HepG2 (cell line): ENCODE measurements around the gene GOT2. TPM values are rescaled to one million over a fixed set of nuclear protein-coding genes. Genes with fewer than 3 reads are reported as not detected.

Source experiments
- ATF1 ChIP-seq: IDR thresholded peaks from 2 replicates; pipeline ENCODE4 v1.6.1; 2016; ENCODE audit warnings: mild to moderate bottlenecking, control low read depth
- CEBPG ChIP-seq: IDR thresholded peaks from 2 replicates; pipeline ENCODE4 v1.6.1; 2016
- HNF4G ChIP-seq, 2 experiments: sonication (generic) in 1 of 2; formaldehyde crosslinking in 1 of 2; IDR thresholded peaks; 2 replicates each; pipeline versions ENCODE4 v1.4.0 to v1.6.1; 2011 to 2020; ENCODE audit warnings: borderline replicate concordance in 2 of 2, low read depth in 2 of 2, mild to moderate bottlenecking in 2 of 2, low read length in 1 of 2, missing genetic modification reagents in 1 of 2, moderate library complexity in 1 of 2
- KDM3A ChIP-seq: IDR thresholded peaks from 2 replicates; pipeline ENCODE4 v1.6.1; 2018; ENCODE audit warnings: low read depth, missing compliant biosample characterization
- MAFG ChIP-seq: sonication (generic); formaldehyde crosslinking; IDR thresholded peaks from 2 replicates; pipeline ENCODE4 v1.5.1; 2020; ENCODE audit warnings: mild to moderate bottlenecking, missing genetic modification reagents
- NCOR1 ChIP-seq: fragments of 200-600 bp; sonication (generic); IDR thresholded peaks from 2 replicates; pipeline ENCODE4 v1.7.0; 2017; ENCODE audit warnings: antibody characterized with exemption, low read length, borderline replicate concordance
- RXRB ChIP-seq: IDR thresholded peaks from 2 replicates; pipeline ENCODE4 v1.6.1; 2016; ENCODE audit warnings: borderline replicate concordance, missing genetic modification reagents, missing compliant biosample characterization
- TBX2 ChIP-seq: sonication (generic); formaldehyde crosslinking; IDR thresholded peaks from 2 replicates; pipeline ENCODE4 v1.5.0; 2020; ENCODE audit warnings: missing genetic modification reagents, mild to moderate bottlenecking, borderline replicate concordance
- TMF1 ChIP-seq: sonication (generic); formaldehyde crosslinking; IDR thresholded peaks from 2 replicates; pipeline ENCODE4 v1.8.1; 2022; ENCODE audit warnings: low read depth, missing genetic modification reagents
- ZC3H13 ChIP-seq: sonication (generic); formaldehyde crosslinking; IDR thresholded peaks from 2 replicates; pipeline ENCODE4 v1.8.1; 2023; ENCODE audit warnings: mild to moderate bottlenecking, missing genetic modification reagents, moderate library complexity
- ZNF10 ChIP-seq: sonication (generic); formaldehyde crosslinking; IDR thresholded peaks from 2 replicates; pipeline ENCODE4 v1.4.0; 2020; ENCODE audit warnings: mild to moderate bottlenecking, low read depth, missing genetic modification reagents, borderline replicate concordance
- ZNF605 ChIP-seq: sonication (generic); formaldehyde crosslinking; IDR thresholded peaks from 2 replicates; pipeline ENCODE4 v1.8.0; 2022; ENCODE audit warnings: mild to moderate bottlenecking, missing genetic modification reagents
- polyA plus RNA-seq, 8 experiments: library from polyadenylated mRNA; depleted of rRNA in 3 of 8; stranded (reverse) in 7 of 8; unstranded in 1 of 8; fragments of >200 nt; fragmentation: Illumina TruSeq in 4 of 8; extraction: Trizol in 4 of 8; gene quantifications; 2 replicates each; pipeline versions ENCODE4 v1.2.1 to v1.2.3, GENCODE V29; 2011 to 2016; ENCODE audit warnings: low read depth in 4 of 8, missing spikeins in 1 of 8, mixed read lengths in 1 of 8; ENCODE audit not compliant: insufficient read depth in 1 of 8
- total RNA-seq, 5 experiments: library from RNA; depleted of rRNA; stranded (reverse); fragments of >200 nt; fragmentation: Illumina TruSeq; extraction: Trizol; gene quantifications; 2 replicates each; pipeline ENCODE4 v1.2.3, GENCODE V29; 2016; ENCODE audit warnings: low read depth in 1 of 5
- TF ChIP-seq, protein P1 (sequence below): sonication (generic); formaldehyde crosslinking; IDR thresholded peaks from 2 replicates; pipeline ENCODE4 v1.9.0; 2021; ENCODE audit warnings: missing genetic modification reagents, borderline replicate concordance
- TF ChIP-seq, protein P2 (sequence below): sonication (generic); formaldehyde crosslinking; IDR thresholded peaks from 2 replicates; pipeline ENCODE4 v1.4.0; 2020; ENCODE audit warnings: missing genetic modification reagents, borderline replicate concordance
- TF ChIP-seq, protein P3 (sequence below): sonication (generic); formaldehyde crosslinking; conservative IDR thresholded peaks from 2 replicates; pipeline ENCODE4 v1.8.1; 2023; ENCODE audit warnings: missing genetic modification reagents
- TF ChIP-seq, protein P4 (sequence below): sonication (generic); formaldehyde crosslinking; IDR thresholded peaks from 2 replicates; pipeline ENCODE4 v1.8.1; 2023; ENCODE audit warnings: mild to moderate bottlenecking, inconsistent platforms, moderate library complexity, missing genetic modification reagents, borderline replicate concordance

GOT2 gene
- total and polyA plus RNA-seq, 2 of the 13 experiments (the other 11 are each of a cell fraction or from before 2014, with no cell fraction given), result 32.6 to 121 TPM

DNA sequence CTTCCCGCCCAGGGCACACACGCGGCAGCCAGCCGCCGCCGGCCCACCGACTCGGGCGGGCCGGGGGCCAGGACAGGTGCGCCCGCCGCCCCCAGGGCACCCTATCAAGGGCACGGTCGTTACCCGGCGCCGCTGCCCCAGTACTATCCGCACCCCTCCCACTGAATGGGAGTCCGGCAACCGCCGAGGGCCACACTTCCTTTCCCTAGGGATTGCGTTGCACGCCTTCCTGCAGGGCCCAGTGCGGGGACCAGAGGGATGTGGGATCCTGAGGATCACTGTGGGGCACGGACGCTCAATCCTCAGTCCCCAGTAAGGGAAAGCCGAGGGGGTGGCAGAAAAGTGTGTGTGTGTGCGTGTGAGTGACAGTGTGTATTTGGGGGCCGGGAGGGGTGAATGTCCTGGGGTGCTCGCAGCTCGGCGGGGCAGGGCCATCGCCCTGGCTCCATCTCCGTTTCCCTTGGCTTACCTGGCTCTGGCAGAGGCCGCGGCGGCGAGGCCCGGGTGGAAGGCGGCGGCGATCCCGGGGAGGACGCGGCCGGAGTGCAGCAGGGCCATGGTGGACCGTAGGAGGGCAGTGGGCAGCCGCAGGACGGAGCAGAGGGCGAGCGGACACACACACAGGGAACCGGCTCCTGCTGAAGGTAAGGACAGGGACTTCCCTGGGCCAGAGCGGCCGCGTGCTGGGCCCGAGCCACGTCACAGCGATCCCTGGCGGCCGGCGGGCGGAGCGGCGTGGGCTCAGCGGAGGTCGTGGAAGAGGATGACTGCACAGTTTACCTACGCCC lies at the start of gene GOT2 (continued):
- TF ChIP-seq ZC3H13 (CRISPR knock-in tag) (no peak; the same call in none of the 2 replicates), RXRB (peak; percentile 84), TBX2 (CRISPR knock-in tag) (peak; percentile 85), NCOR1 (0 out of 2 replicates have a peak, but pooled peaks have one; percentile 18), MAFG (peak; percentile 36; the same call in 1 of the 2 replicates), KDM3A (CRISPR knock-in tag) (peak; percentile 96), ZNF605 (CRISPR knock-in tag) (peak; percentile 90; the same call in 1 of the 2 replicates), ATF1 (CRISPR knock-in tag) (no peak), HNF4G (IDR thresholded peaks at IDR 0.05; ENCODE audit: borderline replicate concordance, low read depth, low read length) (no peak), HNF4G (CRISPR knock-in tag; IDR thresholded peaks at IDR 0.05; ENCODE audit: borderline replicate concordance, low read depth) (peak; percentile 68; the same call in 1 of the 2 replicates), CEBPG (peak; percentile 65), TMF1 (CRISPR knock-in tag) (peak; percentile 74), ZNF10 (no peak)
- TF ChIP-seq, protein P1, sequence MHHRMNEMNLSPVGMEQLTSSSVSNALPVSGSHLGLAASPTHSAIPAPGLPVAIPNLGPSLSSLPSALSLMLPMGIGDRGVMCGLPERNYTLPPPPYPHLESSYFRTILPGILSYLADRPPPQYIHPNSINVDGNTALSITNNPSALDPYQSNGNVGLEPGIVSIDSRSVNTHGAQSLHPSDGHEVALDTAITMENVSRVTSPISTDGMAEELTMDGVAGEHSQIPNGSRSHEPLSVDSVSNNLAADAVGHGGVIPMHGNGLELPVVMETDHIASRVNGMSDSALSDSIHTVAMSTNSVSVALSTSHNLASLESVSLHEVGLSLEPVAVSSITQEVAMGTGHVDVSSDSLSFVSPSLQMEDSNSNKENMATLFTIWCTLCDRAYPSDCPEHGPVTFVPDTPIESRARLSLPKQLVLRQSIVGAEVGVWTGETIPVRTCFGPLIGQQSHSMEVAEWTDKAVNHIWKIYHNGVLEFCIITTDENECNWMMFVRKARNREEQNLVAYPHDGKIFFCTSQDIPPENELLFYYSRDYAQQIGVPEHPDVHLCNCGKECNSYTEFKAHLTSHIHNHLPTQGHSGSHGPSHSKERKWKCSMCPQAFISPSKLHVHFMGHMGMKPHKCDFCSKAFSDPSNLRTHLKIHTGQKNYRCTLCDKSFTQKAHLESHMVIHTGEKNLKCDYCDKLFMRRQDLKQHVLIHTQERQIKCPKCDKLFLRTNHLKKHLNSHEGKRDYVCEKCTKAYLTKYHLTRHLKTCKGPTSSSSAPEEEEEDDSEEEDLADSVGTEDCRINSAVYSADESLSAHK (CRISPR knock-in tag), result 0 out of 2 replicates have a peak, but pooled peaks have one; percentile 90
- TF ChIP-seq, protein P2, sequence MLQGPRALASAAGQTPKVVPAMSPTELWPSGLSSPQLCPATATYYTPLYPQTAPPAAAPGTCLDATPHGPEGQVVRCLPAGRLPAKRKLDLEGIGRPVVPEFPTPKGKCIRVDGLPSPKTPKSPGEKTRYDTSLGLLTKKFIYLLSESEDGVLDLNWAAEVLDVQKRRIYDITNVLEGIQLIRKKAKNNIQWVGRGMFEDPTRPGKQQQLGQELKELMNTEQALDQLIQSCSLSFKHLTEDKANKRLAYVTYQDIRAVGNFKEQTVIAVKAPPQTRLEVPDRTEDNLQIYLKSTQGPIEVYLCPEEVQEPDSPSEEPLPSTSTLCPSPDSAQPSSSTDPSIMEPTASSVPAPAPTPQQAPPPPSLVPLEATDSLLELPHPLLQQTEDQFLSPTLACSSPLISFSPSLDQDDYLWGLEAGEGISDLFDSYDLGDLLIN (CRISPR knock-in tag), result 0 out of 2 replicates have a peak, but pooled peaks have one; percentile 36
- TF ChIP-seq, protein P3, sequence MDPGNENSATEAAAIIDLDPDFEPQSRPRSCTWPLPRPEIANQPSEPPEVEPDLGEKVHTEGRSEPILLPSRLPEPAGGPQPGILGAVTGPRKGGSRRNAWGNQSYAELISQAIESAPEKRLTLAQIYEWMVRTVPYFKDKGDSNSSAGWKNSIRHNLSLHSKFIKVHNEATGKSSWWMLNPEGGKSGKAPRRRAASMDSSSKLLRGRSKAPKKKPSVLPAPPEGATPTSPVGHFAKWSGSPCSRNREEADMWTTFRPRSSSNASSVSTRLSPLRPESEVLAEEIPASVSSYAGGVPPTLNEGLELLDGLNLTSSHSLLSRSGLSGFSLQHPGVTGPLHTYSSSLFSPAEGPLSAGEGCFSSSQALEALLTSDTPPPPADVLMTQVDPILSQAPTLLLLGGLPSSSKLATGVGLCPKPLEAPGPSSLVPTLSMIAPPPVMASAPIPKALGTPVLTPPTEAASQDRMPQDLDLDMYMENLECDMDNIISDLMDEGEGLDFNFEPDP (CRISPR knock-in tag), result no peak
- TF ChIP-seq, protein P4, sequence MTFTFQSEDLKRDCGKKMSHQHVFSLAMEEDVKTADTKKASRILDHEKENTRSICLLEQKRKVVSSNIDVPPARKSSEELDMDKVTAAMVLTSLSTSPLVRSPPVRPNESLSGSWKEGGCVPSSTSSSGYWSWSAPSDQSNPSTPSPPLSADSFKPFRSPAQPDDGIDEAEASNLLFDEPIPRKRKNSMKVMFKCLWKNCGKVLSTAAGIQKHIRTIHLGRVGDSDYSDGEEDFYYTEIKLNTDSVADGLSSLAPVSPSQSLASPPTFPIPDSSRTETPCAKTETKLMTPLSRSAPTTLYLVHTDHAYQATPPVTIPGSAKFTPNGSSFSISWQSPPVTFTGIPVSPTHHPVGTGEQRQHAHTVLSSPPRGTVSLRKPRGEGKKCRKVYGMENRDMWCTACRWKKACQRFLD, result peak; percentile 98
